A673 (cell line): ENCODE results near the gene GAPVD1.

Source experiments
- CTCF ChIP-seq: fragments of 300-800, 200-600 bp; sonication (generic); conservative IDR thresholded peaks from 2 replicates; pipeline ENCODE4 v1.5.1; 2017; ENCODE audit warnings: low read depth, mild to moderate bottlenecking, antibody characterized with exemption, low read length, moderate library complexity, mixed read lengths
- EZH2 ChIP-seq: fragments of 200-600 bp; sonication (generic); IDR thresholded peaks from 2 replicates; pipeline ENCODE4 v1.6.1; 2017; ENCODE audit warnings: borderline replicate concordance, low read depth, mild to moderate bottlenecking, mixed read lengths, antibody characterized with exemption, low read length; ENCODE audit not compliant: poor library complexity, severe bottlenecking

GRCh38 chr9:125218621-125219020, 43.0 kb upstream of the GAPVD1 start:
- no peak for TF ChIP-seq CTCF
- TF ChIP-seq EZH2 = no peak
